ENCODE measurements around the gene TDP2. TPM values are rescaled to one million over a fixed set of nuclear protein-coding genes. Genes with fewer than 3 reads are reported as not detected.
A peak's percentile ranks its signal among the peaks of the same experiment; 100 is the strongest.
"Not testable (repeated sequence)": the region's sequence is repeated elsewhere in the genome, so short reads cannot be mapped to it uniquely, and the experiment has no call there.

Gene TDP2
- total and polyA plus RNA-seq, 2 donors from 2014 or later, result 33.0 to 82.9 TPM

- Histone ChIP-seq H3K4me3 (ENCODE audit: low read length in 3 of 3) (no peak overlapping the region), H3K27me3 (ENCODE audit: control insufficient read depth, insufficient read depth, low read length) (no peaks in the 10 kb centered on the region), H3K27ac (ENCODE audit: low read depth in 2 of 2, low read length in 2 of 2) (no peak overlapping the region), H3K9ac (ENCODE audit: low read length in 3 of 3) (no peak overlapping the region), H3K4me1 (ENCODE audit: control insufficient read depth in 2 of 3, insufficient read depth in 2 of 3, low read depth in 1 of 3, low read length in 3 of 3) (peaks cover 0 to 5% (median 0%) of the 10 kb centered on the region in 3 donors), H3K36me3 (ENCODE audit: control insufficient read depth in 2 of 3, insufficient read depth in 3 of 3, low read length in 3 of 3) (no peaks in the 10 kb centered on the region), H3K9me3 (ENCODE audit: control insufficient read depth in 2 of 3, insufficient read depth in 1 of 3, low read length in 3 of 3) (peaks cover 0 to 3% (median 0%) of the 10 kb centered on the region in 3 donors)
- DNase-seq (no peak), FAIRE-seq (no peak)
- TF ChIP-seq CTCF (IDR thresholded peaks at IDR 0.05; ENCODE audit: borderline replicate concordance, extremely low read depth, insufficient read depth), result no peak
- intact Hi-C loops (cut with DNase I), result no loop called here
Measured at GRCh38 chr6:24672620-24673182, 6.0 kb upstream of the TDP2 start.

DNA sequence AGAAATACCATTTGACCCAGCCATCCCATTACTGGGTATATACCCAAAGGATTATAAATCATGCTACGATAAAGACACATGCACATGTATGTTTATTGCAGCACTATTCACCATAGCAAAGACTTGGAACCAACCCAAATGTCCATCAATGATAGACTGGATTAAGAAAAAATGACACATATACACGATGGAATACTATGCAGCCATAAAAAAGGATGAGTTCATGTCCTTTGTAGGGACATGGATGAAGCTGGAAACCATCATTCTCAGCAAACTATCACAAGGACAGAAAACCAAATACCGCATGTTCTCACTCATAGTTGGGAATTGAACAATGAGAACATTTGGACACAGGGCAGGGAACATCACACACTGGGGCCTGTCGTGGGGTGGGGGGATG is 4.4 kb upstream of the TDP2 start:
- H3K36me3 ChIP-seq (ENCODE audit: control insufficient read depth in 2 of 3, insufficient read depth in 3 of 3, low read length in 3 of 3); H3K4me3 ChIP-seq (ENCODE audit: low read length in 3 of 3); H3K27me3 ChIP-seq (ENCODE audit: control insufficient read depth, insufficient read depth, low read length); FAIRE-seq; intact Hi-C loops (cut with DNase I); H3K27ac ChIP-seq (ENCODE audit: low read depth in 2 of 2, low read length in 2 of 2); H3K9ac ChIP-seq (ENCODE audit: low read length in 3 of 3); DNase-seq; H3K9me3 ChIP-seq (ENCODE audit: control insufficient read depth in 2 of 3, insufficient read depth in 1 of 3, low read length in 3 of 3); H3K4me1 ChIP-seq (ENCODE audit: control insufficient read depth in 2 of 3, insufficient read depth in 2 of 3, low read depth in 1 of 3, low read length in 3 of 3): not testable (repeated sequence)

DNA sequence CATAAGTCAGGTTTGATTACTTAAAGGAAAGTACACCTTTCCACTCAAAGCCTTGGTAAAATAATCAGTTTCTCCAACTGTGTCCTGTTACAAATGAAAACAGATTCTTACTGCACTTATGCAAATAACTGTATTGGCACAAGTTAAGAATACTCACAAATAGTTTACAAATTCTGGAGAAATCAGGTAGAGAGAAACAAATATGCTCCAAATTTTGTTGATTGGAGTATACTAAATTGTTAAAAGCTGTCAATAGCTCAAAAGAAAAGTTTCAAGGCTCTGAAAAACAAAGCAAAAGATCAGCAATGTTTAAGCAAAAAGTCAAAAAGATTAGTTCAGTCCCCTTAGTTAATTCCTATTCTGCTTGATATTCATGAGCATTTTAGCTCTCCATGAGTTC is 3.8 kb upstream of the TDP2 start:
- DNase-seq; intact Hi-C loops (cut with DNase I); FAIRE-seq: not testable (repeated sequence)

GRCh38 chr6:24668997-24669361 is 2.3 kb upstream of the TDP2 start:
- Histone ChIP-seq H3K4me3 (ENCODE audit: low read length in 3 of 3) (peak overlapping the region in 2 of 3 donors; percentile 29 to 100), H3K27me3 (ENCODE audit: control insufficient read depth, insufficient read depth, low read length) (no peaks in the 10 kb centered on the region), H3K36me3 (ENCODE audit: control insufficient read depth in 2 of 3, insufficient read depth in 3 of 3, low read length in 3 of 3) (no peaks in the 10 kb centered on the region), H3K9ac (ENCODE audit: low read length in 3 of 3) (no peak overlapping the region), H3K27ac (ENCODE audit: low read depth in 2 of 2, low read length in 2 of 2) (no peak overlapping the region), H3K9me3 (ENCODE audit: control insufficient read depth in 2 of 3, insufficient read depth in 1 of 3, low read length in 3 of 3) (peaks cover 0 to 3% (median 0%) of the 10 kb centered on the region in 3 donors), H3K4me1 (ENCODE audit: control insufficient read depth in 2 of 3, insufficient read depth in 2 of 3, low read depth in 1 of 3, low read length in 3 of 3) (peaks cover 0 to 19% (median 15%) of the 10 kb centered on the region in 3 donors)
- intact Hi-C loops (cut with DNase I), result no loop called here
- no peak for FAIRE-seq
- no peak for TF ChIP-seq CTCF (IDR thresholded peaks at IDR 0.05; ENCODE audit: borderline replicate concordance, extremely low read depth, insufficient read depth)
- no peak for DNase-seq

More for the DNA sequence above, 3.8 kb upstream of the TDP2 start:
- H3K9me3 ChIP-seq (ENCODE audit: control insufficient read depth in 2 of 3, insufficient read depth in 1 of 3, low read length in 3 of 3); H3K4me1 ChIP-seq (ENCODE audit: control insufficient read depth in 2 of 3, insufficient read depth in 2 of 3, low read depth in 1 of 3, low read length in 3 of 3); H3K9ac ChIP-seq (ENCODE audit: low read length in 3 of 3); H3K27me3 ChIP-seq (ENCODE audit: control insufficient read depth, insufficient read depth, low read length); H3K4me3 ChIP-seq (ENCODE audit: low read length in 3 of 3); H3K27ac ChIP-seq (ENCODE audit: low read depth in 2 of 2, low read length in 2 of 2); H3K36me3 ChIP-seq (ENCODE audit: control insufficient read depth in 2 of 3, insufficient read depth in 3 of 3, low read length in 3 of 3): not testable (repeated sequence)

GRCh38 chr6:24668066-24668996 is 1.6 kb upstream of the TDP2 start:
- Histone ChIP-seq H3K4me3 (ENCODE audit: low read length in 3 of 3) (peak overlapping the region in 2 of 3 donors; percentile 83 to 100), H3K27ac (ENCODE audit: low read depth in 2 of 2, low read length in 2 of 2) (peak overlapping the region; percentile 26 to 95), H3K9ac (ENCODE audit: low read length in 3 of 3) (peak overlapping the region in 1 of 3 donors; percentile 96), H3K4me1 (ENCODE audit: control insufficient read depth in 2 of 3, insufficient read depth in 2 of 3, low read depth in 1 of 3, low read length in 3 of 3) (peaks cover 0 to 21% (median 15%) of the 10 kb centered on the region in 3 donors)
- intact Hi-C loops (cut with DNase I); H3K27me3 ChIP-seq (ENCODE audit: control insufficient read depth, insufficient read depth, low read length); H3K9me3 ChIP-seq (ENCODE audit: control insufficient read depth in 2 of 3, insufficient read depth in 1 of 3, low read length in 3 of 3); H3K36me3 ChIP-seq (ENCODE audit: control insufficient read depth in 2 of 3, insufficient read depth in 3 of 3, low read length in 3 of 3); FAIRE-seq; DNase-seq: not testable (repeated sequence)

Measured in kidney (tissue), 14 donors.